Upper lobe of left lung (tissue), 6 donors: Measurements from ENCODE around the gene SNHG17. TPM values are rescaled to one million over a fixed set of nuclear protein-coding genes. Genes with fewer than 3 reads are reported as not detected.
"Not testable (repeated sequence)": the region's sequence is repeated elsewhere in the genome, so short reads cannot be mapped to it uniquely, and the experiment has no call there.

Experiments used
- ATAC-seq, 2 donors: fragments of 200-7000 bp; cut with Tn5 transposase; one replicate each; pipeline ENCODE4 v1.9.1; 2022; ENCODE audit warnings: mild to moderate bottlenecking in 2 of 2, moderate library complexity in 2 of 2; ENCODE audit not compliant: low FRiP score in 2 of 2
- DNase-seq, 2 donors: peaks; one replicate each; pipeline ENCODE4 v3.0.0-alpha.2; 2019 to 2020
- H3K27ac ChIP-seq, 4 donors: fragments of 200-600 bp; sonication (generic); one replicate each; pipeline ENCODE4 v1.5.1; 2016 to 2019
- H3K27me3 ChIP-seq, 4 donors: fragments of 200-600 bp; sonication (generic); one replicate each; pipeline ENCODE4 v1.5.1; 2017 to 2019
- H3K36me3 ChIP-seq, 4 donors: fragments of 200-600 bp; sonication (generic); one replicate each; pipeline ENCODE4 v1.5.1; 2016 to 2019
- H3K4me1 ChIP-seq, 4 donors: fragments of 200-600 bp; sonication (generic); one replicate each; pipeline ENCODE4 v1.5.1; 2018 to 2019
- H3K4me3 ChIP-seq, 4 donors: fragments of 200-600 bp; sonication (generic); one replicate each; pipeline ENCODE4 v1.5.1; 2017 to 2019; ENCODE audit warnings: mild to moderate bottlenecking in 2 of 4, moderate library complexity in 1 of 4
- H3K9me3 ChIP-seq, 4 donors: fragments of 200-600 bp; sonication (generic); one replicate each; pipeline ENCODE4 v1.5.1; 2018 to 2019
- EP300 ChIP-seq, 4 donors: sonication (generic); formaldehyde crosslinking; IDR thresholded peaks; one replicate each; pipeline ENCODE4 v1.5.1; 2017; ENCODE audit warnings: antibody characterized with exemption in 4 of 4, control low read depth in 2 of 4
- POLR2A ChIP-seq, 4 donors: fragments of 450-650 bp; IDR thresholded peaks; one replicate each; pipeline ENCODE4 v1.5.1; 2016 to 2017; ENCODE audit warnings: antibody characterized with exemption in 4 of 4, mild to moderate bottlenecking in 2 of 4
- POLR2AphosphoS5 ChIP-seq, 2 donors: sonication (generic); formaldehyde crosslinking; IDR thresholded peaks; one replicate each; pipeline ENCODE4 v1.5.1; 2017; ENCODE audit warnings: antibody characterized with exemption in 2 of 2
- WGBS, 2 donors: methylation state at CpG; one replicate each; pipeline ENCODE4 v1.1.5; 2017 to 2018; 5-methylcytosine and 5-hydroxymethylcytosine counted together
- total RNA-seq, 6 donors: library from RNA; depleted of rRNA in 4 of 6; stranded (reverse); fragments of >200 nt in 4 of 6; gene quantifications; one replicate each; pipeline versions ENCODE4 v1.1.0 to v1.2.1, GENCODE V29; 2016 to 2021
- TF ChIP-seq, protein P1 (sequence below), 6 experiments: fragments of 450-650 bp in 4 of 6; fragments of 200-600 bp in 2 of 6; sonication (generic) in 2 of 6; IDR thresholded peaks; one replicate each; pipeline ENCODE4 v1.5.1; 2016 to 2019; ENCODE audit warnings: antibody characterized with exemption in 6 of 6
- donor health status: DM: no; HTN: no; CAD: no; lungs with moderate emphysema.
- donor health status: DM: no; HTN: yes; CAD: no; lungs with severe emphysema.

The SNHG17 gene
- total RNA-seq, 6 donors from 2014 or later, result 14.7 to 40.0 (median 20.3) TPM

DNA sequence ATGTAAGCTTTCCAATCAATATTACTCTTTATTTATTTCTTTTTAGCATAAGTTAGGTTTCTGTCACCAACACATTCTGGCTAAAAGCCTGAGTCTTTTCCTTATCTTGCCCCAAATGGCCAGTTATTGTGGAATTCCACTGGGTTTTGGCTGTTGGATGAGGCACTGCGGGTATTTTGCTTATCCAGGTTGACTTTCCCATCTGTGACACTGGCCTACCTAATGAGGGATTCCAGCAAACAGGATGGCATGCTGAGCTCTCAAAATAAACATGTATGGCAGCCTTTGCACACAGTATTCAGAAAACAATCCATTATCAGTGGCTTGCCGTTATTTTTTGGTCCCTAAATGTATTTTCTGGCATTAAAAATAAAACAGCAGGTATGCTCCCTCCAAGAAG lies 31.0 kb upstream of the SNHG17 start:
- H3K27ac ChIP-seq, result no peak overlapping the region
- H3K9me3 ChIP-seq, result no peaks in the 10 kb centered on the region
- ATAC-seq, result no peak
- peaks cover 0 to under 1% (median 0%) of the 10 kb centered on the region in 4 donors for H3K4me1 ChIP-seq
- TF ChIP-seq POLR2A (IDR thresholded peaks at IDR 0.05) (no peak), EP300 (IDR thresholded peaks at IDR 0.05) (no peak), POLR2AphosphoS5 (IDR thresholded peaks at IDR 0.05) (no peak)
- TF ChIP-seq, protein P1, sequence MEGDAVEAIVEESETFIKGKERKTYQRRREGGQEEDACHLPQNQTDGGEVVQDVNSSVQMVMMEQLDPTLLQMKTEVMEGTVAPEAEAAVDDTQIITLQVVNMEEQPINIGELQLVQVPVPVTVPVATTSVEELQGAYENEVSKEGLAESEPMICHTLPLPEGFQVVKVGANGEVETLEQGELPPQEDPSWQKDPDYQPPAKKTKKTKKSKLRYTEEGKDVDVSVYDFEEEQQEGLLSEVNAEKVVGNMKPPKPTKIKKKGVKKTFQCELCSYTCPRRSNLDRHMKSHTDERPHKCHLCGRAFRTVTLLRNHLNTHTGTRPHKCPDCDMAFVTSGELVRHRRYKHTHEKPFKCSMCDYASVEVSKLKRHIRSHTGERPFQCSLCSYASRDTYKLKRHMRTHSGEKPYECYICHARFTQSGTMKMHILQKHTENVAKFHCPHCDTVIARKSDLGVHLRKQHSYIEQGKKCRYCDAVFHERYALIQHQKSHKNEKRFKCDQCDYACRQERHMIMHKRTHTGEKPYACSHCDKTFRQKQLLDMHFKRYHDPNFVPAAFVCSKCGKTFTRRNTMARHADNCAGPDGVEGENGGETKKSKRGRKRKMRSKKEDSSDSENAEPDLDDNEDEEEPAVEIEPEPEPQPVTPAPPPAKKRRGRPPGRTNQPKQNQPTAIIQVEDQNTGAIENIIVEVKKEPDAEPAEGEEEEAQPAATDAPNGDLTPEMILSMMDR (IDR thresholded peaks at IDR 0.05), result no peak
- no peak for DNase-seq
- no peaks in the 10 kb centered on the region for H3K36me3 ChIP-seq
- no peaks in the 10 kb centered on the region for H3K27me3 ChIP-seq
- 65 to 66% methylated on average over 2 of the region's 2 CpGs for WGBS, 2 donors
- H3K4me3 ChIP-seq, result no peak overlapping the region

DNA sequence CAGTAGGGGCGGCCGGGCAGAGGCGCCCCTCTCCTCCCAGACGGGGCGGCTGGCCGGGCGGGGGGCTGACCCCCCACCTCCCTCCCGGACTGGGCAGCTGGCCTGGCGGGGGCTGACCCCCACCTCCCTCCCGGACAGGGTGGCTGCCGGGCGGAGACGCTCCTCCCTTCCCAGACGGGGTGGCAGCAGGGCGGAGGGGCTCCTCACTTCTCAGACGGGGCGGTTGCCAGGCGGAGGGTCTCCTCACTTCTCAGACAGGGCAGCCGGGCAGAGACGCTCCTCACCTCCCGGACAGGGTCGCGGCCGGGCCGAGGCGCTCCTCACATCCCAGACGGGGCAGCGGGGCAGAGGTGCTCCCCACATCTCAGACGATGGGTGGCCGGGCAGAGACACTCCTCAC lies 26.4 kb upstream of the SNHG17 start:
- H3K9me3 ChIP-seq, H3K4me1 ChIP-seq, H3K27me3 ChIP-seq, H3K36me3 ChIP-seq, H3K27ac ChIP-seq, ATAC-seq, H3K4me3 ChIP-seq: not testable (repeated sequence)
- peak in 1 of 2 donors; percentile 74 for DNase-seq
- 97% methylated on average over 17 of the region's 30 CpGs; no CpG with 5 or more reads in 1 of the 2 donors for WGBS, 2 donors

DNA sequence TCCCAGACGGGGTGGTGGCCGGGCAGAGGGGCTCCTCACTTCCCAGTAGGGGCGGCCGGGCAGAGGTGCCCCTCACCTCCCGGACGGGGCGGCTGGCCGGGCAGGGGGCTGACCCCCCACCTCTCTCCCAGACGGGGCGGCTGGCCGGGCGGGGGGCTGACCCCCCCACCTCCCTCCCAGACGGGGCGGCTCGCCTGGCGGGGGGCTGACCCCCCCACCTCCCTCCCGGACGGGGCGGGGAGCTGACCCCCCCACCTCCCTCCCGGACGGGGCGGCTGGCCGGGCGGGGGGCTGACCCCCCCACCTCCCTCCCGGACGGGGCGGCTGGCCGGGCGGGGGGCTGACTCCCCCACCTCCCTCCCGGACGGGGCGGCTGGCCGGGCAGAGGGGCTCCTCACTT lies 26.0 kb upstream of the SNHG17 start:
- H3K27ac ChIP-seq, ATAC-seq, H3K4me3 ChIP-seq, H3K4me1 ChIP-seq, H3K9me3 ChIP-seq, H3K27me3 ChIP-seq, H3K36me3 ChIP-seq: not testable (repeated sequence)
- DNase-seq, result peak in 1 of 2 donors; percentile 58
- no CpG with 5 or more reads among the region's 33 CpGs for WGBS, 2 donors

DNA sequence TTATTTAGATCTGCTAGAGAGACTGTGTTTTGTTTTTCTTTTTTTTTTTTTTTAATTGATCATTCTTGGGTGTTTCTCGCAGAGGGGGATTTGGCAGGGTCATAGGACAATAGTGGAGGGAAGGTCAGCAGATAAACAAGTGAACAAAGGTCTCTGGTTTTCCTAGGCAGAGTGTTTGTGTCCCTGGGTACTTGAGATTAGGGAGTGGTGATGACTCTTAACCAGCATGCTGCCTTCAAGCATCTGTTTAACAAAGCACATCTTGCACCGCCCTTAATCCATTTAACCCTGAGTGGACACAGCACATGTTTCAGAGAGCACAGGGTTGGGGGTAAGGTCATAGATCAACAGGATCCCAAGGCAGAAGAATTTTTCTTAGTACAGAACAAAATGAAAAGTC lies 25.5 kb upstream of the SNHG17 start:
- H3K4me3 ChIP-seq, ATAC-seq, DNase-seq, H3K4me1 ChIP-seq, H3K27me3 ChIP-seq, H3K9me3 ChIP-seq, H3K36me3 ChIP-seq: not testable (repeated sequence)
- 13 to 17% methylated on average over 1 of the region's 2 CpGs for WGBS, 2 donors
- peak overlapping the region in 3 of 4 donors; percentile 34 to 57 (median 35) for H3K27ac ChIP-seq

DNA sequence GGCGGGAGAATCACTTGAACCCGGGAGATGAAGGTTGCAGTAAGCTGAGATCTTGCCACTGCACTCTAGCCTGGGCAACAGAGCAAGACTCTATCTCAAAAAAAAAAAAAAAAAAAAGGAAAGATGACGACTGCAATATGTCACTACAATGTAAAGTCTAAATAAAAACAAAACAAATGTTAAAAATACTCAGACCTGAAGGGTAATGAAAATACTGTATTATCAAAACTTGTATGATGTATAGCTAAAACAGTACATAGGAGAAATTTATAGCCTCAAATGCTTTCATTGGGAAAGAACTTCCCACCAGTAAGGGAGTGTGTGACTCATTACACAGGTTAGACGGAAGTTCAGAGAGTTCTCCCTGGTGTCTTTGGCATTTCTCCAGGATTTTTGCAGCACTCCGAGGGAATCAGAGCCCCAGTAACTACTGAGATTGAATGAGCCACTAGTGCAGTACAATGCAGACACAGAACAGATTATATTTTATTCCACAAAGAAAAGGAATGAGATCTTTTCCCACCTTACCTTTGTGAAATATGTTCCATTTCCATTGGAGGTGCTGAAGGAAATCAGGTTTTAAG lies 25.0 kb upstream of the SNHG17 start:
- no peaks in the 10 kb centered on the region for H3K36me3 ChIP-seq
- no peaks in the 10 kb centered on the region for H3K27me3 ChIP-seq
- WGBS, 2 donors, result 49 to 53% methylated on average over 5 of the region's 5 CpGs
- no peak overlapping the region for H3K4me3 ChIP-seq
- TF ChIP-seq EP300 (IDR thresholded peaks at IDR 0.05), result no peak
- TF ChIP-seq POLR2AphosphoS5 (IDR thresholded peaks at IDR 0.05), result no peak
- no peak for TF ChIP-seq POLR2A (IDR thresholded peaks at IDR 0.05)
- TF ChIP-seq, protein P1 (IDR thresholded peaks at IDR 0.05), result no peak
- peaks cover 0 to 8% (median 2%) of the 10 kb centered on the region in 4 donors for H3K4me1 ChIP-seq
- peak; percentile 55 to 91 for ATAC-seq
- H3K27ac ChIP-seq, result peak overlapping the region in 3 of 4 donors; percentile 34 to 57 (median 35)
- H3K9me3 ChIP-seq, result no peaks in the 10 kb centered on the region
- peak in 1 of 2 donors; percentile 51 for DNase-seq

DNA sequence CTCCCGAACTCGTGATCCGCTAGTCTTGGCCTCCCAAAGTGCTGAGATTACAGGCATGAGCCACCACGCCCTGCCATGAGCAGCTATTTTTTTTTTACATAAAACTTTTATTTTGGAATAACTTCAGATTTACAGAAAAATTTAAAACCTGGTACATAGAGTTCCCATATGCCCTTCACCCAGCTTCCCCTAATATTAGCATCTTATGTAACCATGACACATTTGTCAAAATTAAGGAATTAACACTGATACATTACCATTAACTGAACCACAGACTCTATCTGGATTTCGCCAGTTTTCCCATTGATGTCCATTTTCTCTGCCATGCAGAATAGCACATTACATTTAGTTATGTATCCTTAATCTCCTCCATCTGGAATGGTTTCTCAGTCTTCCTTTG lies 23.2 kb upstream of the SNHG17 start:
- peaks cover 0 to 8% (median 3%) of the 10 kb centered on the region in 4 donors for H3K4me1 ChIP-seq

More for the DNA sequence above, 23.2 kb upstream of the SNHG17 start:
- no peak for ATAC-seq
- TF ChIP-seq POLR2A (IDR thresholded peaks at IDR 0.05) (no peak), EP300 (IDR thresholded peaks at IDR 0.05) (no peak), POLR2AphosphoS5 (IDR thresholded peaks at IDR 0.05) (no peak)
- TF ChIP-seq, protein P1 (IDR thresholded peaks at IDR 0.05), result no peak
- no peak for DNase-seq
- H3K27ac ChIP-seq, result no peak overlapping the region
- no peaks in the 10 kb centered on the region for H3K9me3 ChIP-seq
- no peak overlapping the region for H3K4me3 ChIP-seq
- H3K27me3 ChIP-seq, result no peaks in the 10 kb centered on the region
- 95 to 98% methylated on average over 5 of the region's 5 CpGs for WGBS, 2 donors
- H3K36me3 ChIP-seq, result no peaks in the 10 kb centered on the region
